Right atrium auricular region (tissue), 2 donors: ENCODE results near the gene ERBB4. TPM values are rescaled to one million over a fixed set of nuclear protein-coding genes. Genes with fewer than 3 reads are reported as not detected.

Experiments
- DNase-seq: peaks from one replicate; pipeline ENCODE4 v3.0.0-alpha.2; 2019; ENCODE audit warnings: low spot score
- H3K27ac ChIP-seq, 2 donors: fragments of 200-600 bp; sonication (generic); 1 replicate in 1 of 2; 2 replicates in 1 of 2; pipeline ENCODE4 v1.5.1; 2016 to 2019
- H3K27me3 ChIP-seq, 2 donors: fragments of 200-600 bp; sonication (generic); one replicate each; pipeline versions ENCODE4 v1.5.1 to v1.6.0; 2017 to 2019
- H3K36me3 ChIP-seq: fragments of 200-600 bp; sonication (generic); one replicate; pipeline ENCODE4 v1.5.1; 2016
- H3K4me1 ChIP-seq, 2 donors: fragments of 200-600 bp; sonication (generic); one replicate each; pipeline versions ENCODE4 v1.5.1 to v1.6.0; 2017 to 2019
- H3K4me3 ChIP-seq, 2 donors: fragments of 200-600 bp; sonication (generic); 1 replicate in 1 of 2; 2 replicates in 1 of 2; pipeline ENCODE4 v1.5.1; 2017 to 2019; ENCODE audit warnings: mild to moderate bottlenecking in 1 of 2, moderate library complexity in 1 of 2
- H3K9me3 ChIP-seq, 2 donors: fragments of 200-600 bp; sonication (generic); one replicate each; pipeline ENCODE4 v1.5.1; 2019
- CTCF ChIP-seq, 2 donors: fragments of 200-600 bp; sonication (generic); IDR thresholded peaks; one replicate each; pipeline ENCODE4 v1.5.1; 2019; ENCODE audit warnings: antibody characterized with exemption in 2 of 2
- total RNA-seq, 2 donors: library from RNA; depleted of rRNA; stranded (reverse); fragments of >200 nt; gene quantifications; one replicate each; pipeline ENCODE4 v1.1.0, GENCODE V29; 2016

ERBB4 gene
- total RNA-seq, 2 donors from 2014 or later = 12.4 to 22.4 TPM

GRCh38 chr2:211469664-211470059, 1068.9 kb downstream of the ERBB4 start:
- Histone ChIP-seq H3K27me3 (no peaks in the 10 kb centered on the region), H3K36me3 (no peaks in the 10 kb centered on the region), H3K9me3 (no peaks in the 10 kb centered on the region), H3K4me1 (no peaks in the 10 kb centered on the region), H3K27ac (no peak overlapping the region), H3K4me3 (no peak overlapping the region)
- TF ChIP-seq CTCF (IDR thresholded peaks at IDR 0.05) = no peak
- DNase-seq = no peak

- H3K4me3 ChIP-seq = no peak overlapping the region
- no peak for TF ChIP-seq CTCF (IDR thresholded peaks at IDR 0.05)
- H3K36me3 ChIP-seq = no peaks in the 10 kb centered on the region
- DNase-seq = no peak
- no peaks in the 10 kb centered on the region for H3K27me3 ChIP-seq
- no peaks in the 10 kb centered on the region for H3K4me1 ChIP-seq
- H3K27ac ChIP-seq = no peak overlapping the region
- no peaks in the 10 kb centered on the region for H3K9me3 ChIP-seq
These were observed 1069.5 kb downstream of the ERBB4 start for GRCh38 chr2:211468877-211469663.

DNA sequence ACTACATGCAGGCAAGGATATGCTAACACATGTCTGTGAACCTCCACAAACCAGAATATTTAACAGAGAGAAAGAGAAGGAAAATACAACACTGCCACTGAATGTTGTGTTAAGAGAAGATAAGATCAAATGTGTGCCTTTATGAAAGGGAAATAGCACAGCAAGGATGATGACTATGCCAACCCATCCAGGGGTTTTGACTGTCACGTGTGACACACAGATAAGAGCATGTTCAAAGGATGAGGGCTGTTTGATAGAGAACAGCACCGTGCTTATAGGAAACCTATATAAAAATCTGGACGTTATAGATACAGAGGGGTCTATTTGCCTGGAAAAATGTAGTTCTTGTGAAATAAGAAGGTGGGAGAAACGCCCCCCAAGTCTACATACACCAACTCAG, 1070.4 kb downstream of the ERBB4 start:
- Histone ChIP-seq H3K36me3 (no peaks in the 10 kb centered on the region), H3K27me3 (no peaks in the 10 kb centered on the region), H3K9me3 (no peaks in the 10 kb centered on the region), H3K4me1 (no peaks in the 10 kb centered on the region), H3K27ac (no peak overlapping the region), H3K4me3 (no peak overlapping the region)
- TF ChIP-seq CTCF (IDR thresholded peaks at IDR 0.05) = no peak
- no peak for DNase-seq

DNA sequence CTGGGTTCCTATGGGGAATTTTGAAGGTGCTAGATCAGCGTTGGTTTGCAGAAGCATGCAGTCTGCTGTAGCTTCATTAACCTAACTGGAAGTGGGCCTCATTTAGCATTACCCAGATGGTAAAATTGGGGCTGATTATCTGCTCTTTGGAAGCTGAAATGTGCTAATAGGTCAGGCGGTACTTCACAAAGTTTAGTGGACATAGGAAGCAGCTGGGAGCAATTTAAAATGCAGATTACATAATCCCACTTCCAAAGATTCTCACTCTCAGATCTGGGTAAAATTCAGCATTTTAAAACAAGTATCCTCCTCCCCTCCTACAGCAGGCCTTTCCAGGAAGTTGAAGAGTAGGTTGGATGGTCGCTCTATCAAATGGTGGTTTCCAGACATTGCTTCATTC, 1075.2 kb downstream of the ERBB4 start:
- Histone ChIP-seq H3K9me3 (no peaks in the 10 kb centered on the region), H3K27ac (no peak overlapping the region), H3K27me3 (no peaks in the 10 kb centered on the region), H3K4me1 (no peaks in the 10 kb centered on the region), H3K4me3 (no peak overlapping the region), H3K36me3 (no peaks in the 10 kb centered on the region)
- DNase-seq = no peak
- TF ChIP-seq CTCF (IDR thresholded peaks at IDR 0.05) = no peak

- no peak for TF ChIP-seq CTCF (IDR thresholded peaks at IDR 0.05)
- no peak for DNase-seq
- Histone ChIP-seq H3K4me1 (no peaks in the 10 kb centered on the region), H3K4me3 (no peak overlapping the region), H3K9me3 (no peaks in the 10 kb centered on the region), H3K27ac (no peak overlapping the region), H3K27me3 (no peaks in the 10 kb centered on the region), H3K36me3 (no peaks in the 10 kb centered on the region)
These were observed 1079.6 kb downstream of the ERBB4 start for GRCh38 chr2:211458974-211459373.

DNA sequence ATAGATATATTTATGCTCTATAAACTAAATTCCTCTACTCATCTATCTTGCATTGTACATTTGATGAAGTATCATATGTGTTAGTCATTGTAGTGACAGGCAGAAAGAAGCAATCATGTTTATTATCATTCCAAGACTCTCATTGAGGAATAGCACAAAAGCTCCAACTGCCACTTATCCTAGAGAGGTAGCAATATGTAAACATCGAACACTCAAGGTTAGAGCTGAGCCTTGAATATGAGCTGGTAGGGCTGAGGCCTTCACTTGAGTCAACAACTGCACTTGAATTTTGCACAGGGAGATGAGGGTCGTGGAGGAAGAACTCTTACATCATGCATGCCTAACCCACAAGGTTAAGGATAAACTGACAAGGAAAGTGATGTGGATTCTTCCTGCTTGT, 1081.3 kb downstream of the ERBB4 start:
- TF ChIP-seq CTCF (IDR thresholded peaks at IDR 0.05) = no peak

More for the DNA sequence above, 1081.3 kb downstream of the ERBB4 start:
- Histone ChIP-seq H3K9me3 (no peaks in the 10 kb centered on the region), H3K36me3 (no peaks in the 10 kb centered on the region), H3K4me1 (no peaks in the 10 kb centered on the region), H3K4me3 (no peak overlapping the region), H3K27ac (no peak overlapping the region), H3K27me3 (no peaks in the 10 kb centered on the region)
- no peak for DNase-seq
